HCT116 (cell line): ENCODE results near the gene TIAM1.

Source experiments
- ATF3 ChIP-seq: IDR thresholded peaks from 2 replicates; pipeline ENCODE4 v1.6.1; 2012
- CEBPB ChIP-seq: IDR thresholded peaks from 2 replicates; pipeline ENCODE4 v1.6.1; 2012; ENCODE audit warnings: low read depth
- CTCF ChIP-seq, 3 experiments: fragments of 200-600 bp in 1 of 3; sonication (generic) in 1 of 3; IDR thresholded peaks in 2 of 3; conservative IDR thresholded peaks in 1 of 3; 2 replicates each; pipeline ENCODE4 v1.5.1; 2012 to 2017; ENCODE audit warnings: low read depth in 2 of 3, low read length in 2 of 3, antibody characterized with exemption in 1 of 3, borderline replicate concordance in 1 of 3, control low read depth in 1 of 3, mild to moderate bottlenecking in 1 of 3, mixed read lengths in 1 of 3, mixed run types in 1 of 3, moderate library complexity in 1 of 3; ENCODE audit not compliant: insufficient read depth in 1 of 3
- POLR2A ChIP-seq: IDR thresholded peaks from 2 replicates; pipeline ENCODE4 v1.7.0; 2011; ENCODE audit warnings: borderline replicate concordance; ENCODE audit not compliant: insufficient read depth, insufficient read length; ENCODE audit errors: extremely low read depth
- POLR2AphosphoS5 ChIP-seq: IDR thresholded peaks from 2 replicates; pipeline ENCODE4 v1.6.1; 2011; ENCODE audit warnings: mild to moderate bottlenecking, low read depth, low read length, moderate library complexity
- REST ChIP-seq: IDR thresholded peaks from 2 replicates; pipeline ENCODE4 v1.6.1; 2012; ENCODE audit warnings: low read depth
- SP1 ChIP-seq: IDR thresholded peaks from 2 replicates; pipeline ENCODE4 v1.6.1; 2012; ENCODE audit warnings: low read depth
- YY1 ChIP-seq: IDR thresholded peaks from 2 replicates; pipeline ENCODE4 v1.6.1; 2011; ENCODE audit warnings: low read length, low read depth, moderate library complexity, mild to moderate bottlenecking; ENCODE audit not compliant: insufficient replicate concordance; ENCODE audit errors: extremely low read depth

GRCh38 chr21:31216206-31216605 lies 127.9 kb downstream of the TIAM1 start:
- TF ChIP-seq ATF3 (no peak), REST (no peak), CTCF (IDR thresholded peaks at IDR 0.05 in 2 of 3, conservative IDR thresholded peaks at IDR 0.05 in 1 of 3; ENCODE audit: borderline replicate concordance in 1 of 3, insufficient read depth in 1 of 3, low read depth in 2 of 3, low read length in 2 of 3) (no peak), YY1 (no peak), POLR2AphosphoS5 (no peak), POLR2A (no peak), SP1 (no peak), CEBPB (no peak)
